IMR-90 (cell line): ENCODE measurements around the gene NPBWR2. TPM values are rescaled to one million over a fixed set of nuclear protein-coding genes. Genes with fewer than 3 reads are reported as not detected.

Experiments
- ATAC-seq: fragments of 200-7000 bp; cut with Tn5 transposase; 2 replicates; pipeline ENCODE4 v1.9.1; 2020; ENCODE audit warnings: low read depth, mild to moderate bottlenecking, moderate library complexity
- BruUV-seq: library from RNA; stranded (reverse); fragments of 400-500 nt; replicated peaks from 2 replicates; lab custom pipeline; 2021; lab: Mats Ljungman, UMichigan
- CTCF ChIA-PET: fragments of 300-600 bp; formaldehyde crosslinking; extraction: SDS; loops from one replicate; lab custom pipeline; 2021; ENCODE audit warnings: antibody characterized with exemption; lab: Yijun Ruan, JAX
- POLR2A ChIA-PET: fragments of 300-600 bp; sonication (Branson Sonifier 250); formaldehyde crosslinking; loops from one replicate; lab custom pipeline; 2022; ENCODE audit warnings: antibody characterized with exemption; ENCODE audit not compliant: unreplicated experiment; lab: Charles Lee
- DNase-seq: peaks from one replicate; pipeline ENCODE4 v3.0.0; 2013
- H2AFZ ChIP-seq: replicated peaks from 2 replicates; pipeline ENCODE3; 2013; ENCODE audit warnings: low read length, mild to moderate bottlenecking; ENCODE audit not compliant: poor library complexity
- H2AK5ac ChIP-seq: 2 replicates; pipeline ENCODE4 v1.6.1; 2013; ENCODE audit warnings: low read depth, low read length, inconsistent platforms
- H2AK9ac ChIP-seq: replicated peaks from 2 replicates; pipeline ENCODE3; 2013; ENCODE audit warnings: mild to moderate bottlenecking, low read depth, low read length, moderate library complexity; ENCODE audit not compliant: poor library complexity
- H2BK120ac ChIP-seq: 2 replicates; pipeline ENCODE4 v1.6.1; 2013; ENCODE audit warnings: low read depth, low read length, inconsistent platforms
- H2BK15ac ChIP-seq: 3 replicates; pipeline ENCODE4 v1.6.1; 2013; ENCODE audit warnings: low read depth, low read length, inconsistent platforms
- H2BK20ac ChIP-seq: 2 replicates; pipeline ENCODE4 v1.6.1; 2013; ENCODE audit warnings: low read depth, mild to moderate bottlenecking, inconsistent platforms, low read length, moderate library complexity
- H2BK5ac ChIP-seq: 2 replicates; pipeline ENCODE4 v1.6.1; 2013; ENCODE audit warnings: mild to moderate bottlenecking, low read depth, low read length, inconsistent platforms; ENCODE audit not compliant: poor library complexity, severe bottlenecking
- H3K14ac ChIP-seq: replicated peaks from 2 replicates; pipeline ENCODE4 v1.6.1; 2013; ENCODE audit warnings: low read depth, low read length, inconsistent platforms
- H3K18ac ChIP-seq: 2 replicates; pipeline ENCODE4 v1.6.1; 2013; ENCODE audit warnings: low read depth, low read length, control low read depth
- H3K23ac ChIP-seq: 2 replicates; pipeline ENCODE4 v1.6.1; 2013; ENCODE audit warnings: low read depth, low read length, inconsistent platforms
- H3K27ac ChIP-seq: 2 replicates; pipeline ENCODE4 v1.5.1; 2013; ENCODE audit warnings: mild to moderate bottlenecking, control low read depth, low read length; ENCODE audit not compliant: insufficient read depth
- H3K27me3 ChIP-seq: 2 replicates; pipeline ENCODE4 v1.6.1; 2013; ENCODE audit warnings: low read length; ENCODE audit not compliant: control insufficient read depth, insufficient read depth
- H3K36me3 ChIP-seq: 2 replicates; pipeline ENCODE4 v1.6.1; 2013; ENCODE audit warnings: low read length, mixed read lengths; ENCODE audit not compliant: control insufficient read depth, insufficient read depth
- H3K4ac ChIP-seq: 2 replicates; pipeline ENCODE4 v1.6.1; 2013; ENCODE audit warnings: low read depth, low read length, inconsistent platforms
- H3K4me1 ChIP-seq: 2 replicates; pipeline ENCODE4 v1.6.1; 2013; ENCODE audit warnings: low read length, mixed read lengths; ENCODE audit not compliant: control insufficient read depth, insufficient read depth
- H3K4me2 ChIP-seq: 2 replicates; pipeline ENCODE4 v1.6.1; 2013; ENCODE audit warnings: low read depth, mild to moderate bottlenecking, control low read depth, low read length, moderate library complexity
- H3K4me3 ChIP-seq: 2 replicates; pipeline ENCODE4 v1.5.1; 2013; ENCODE audit warnings: low read depth, mild to moderate bottlenecking, control low read depth, low read length, moderate library complexity; ENCODE audit not compliant: insufficient read depth
- H3K56ac ChIP-seq: 2 replicates; pipeline ENCODE4 v1.6.1; 2013; ENCODE audit warnings: low read length, inconsistent platforms; ENCODE audit not compliant: insufficient read depth; ENCODE audit errors: extremely low read depth
- H3K79me1 ChIP-seq, 2 experiments: 2 replicates each; pipeline ENCODE4 v1.6.1; 2013; ENCODE audit warnings: low read length in 2 of 2, inconsistent platforms in 1 of 2, low read depth in 1 of 2
- H3K9ac ChIP-seq: 2 replicates; pipeline ENCODE4 v1.6.1; 2013; ENCODE audit warnings: low read depth, low read length, control low read depth
- H3K9me1 ChIP-seq: 2 replicates; pipeline ENCODE4 v1.6.1; 2013; ENCODE audit warnings: low read length, inconsistent platforms; ENCODE audit not compliant: insufficient read depth
- H3K9me3 ChIP-seq: 2 replicates; pipeline ENCODE4 v1.6.1; 2013; ENCODE audit warnings: low read length; ENCODE audit not compliant: control insufficient read depth, insufficient read depth
- H4K20me1 ChIP-seq: 2 replicates; pipeline ENCODE4 v1.6.1; 2013; ENCODE audit warnings: low read length, inconsistent platforms; ENCODE audit not compliant: insufficient read depth
- H4K5ac ChIP-seq: 2 replicates; pipeline ENCODE4 v1.6.1; 2013; ENCODE audit warnings: mild to moderate bottlenecking, low read depth, low read length, control low read depth
- H4K8ac ChIP-seq, 2 experiments: 2 replicates each; pipeline ENCODE4 v1.6.1; 2013; ENCODE audit warnings: low read depth in 2 of 2, low read length in 2 of 2, control low read depth in 1 of 2, inconsistent platforms in 1 of 2
- H4K91ac ChIP-seq: 2 replicates; pipeline ENCODE4 v1.6.1; 2013; ENCODE audit warnings: low read depth, low read length, inconsistent platforms; ENCODE audit not compliant: insufficient read depth
- BHLHE40 ChIP-seq: fragments of 150-350 bp; IDR thresholded peaks from 2 replicates; pipeline ENCODE4 v1.6.1; 2016; ENCODE audit warnings: mild to moderate bottlenecking, low read depth, low read length
- CEBPB ChIP-seq: IDR thresholded peaks from 2 replicates; pipeline ENCODE4 v1.6.1; 2012; ENCODE audit warnings: low read depth, low read length, improper control_type of control experiment
- CHD1 ChIP-seq: IDR thresholded peaks from 2 replicates; pipeline ENCODE4 v1.6.1; 2012; ENCODE audit warnings: low read depth, low read length, improper control_type of control experiment
- ELK1 ChIP-seq: fragments of 150-350 bp; IDR thresholded peaks from 2 replicates; pipeline ENCODE4 v1.6.1; 2016; ENCODE audit warnings: low read depth, mild to moderate bottlenecking, low read length, moderate library complexity, borderline replicate concordance
- FOS ChIP-seq: fragments of 150-350 bp; IDR thresholded peaks from 2 replicates; pipeline ENCODE4 v1.6.1; 2016; ENCODE audit warnings: low read depth, low read length
- MAFK ChIP-seq: IDR thresholded peaks from 2 replicates; pipeline ENCODE4 v1.6.1; 2012; ENCODE audit warnings: low read depth, low read length, improper control_type of control experiment
- MAZ ChIP-seq: IDR thresholded peaks from 2 replicates; pipeline ENCODE4 v1.6.1; 2012; ENCODE audit warnings: low read depth, mild to moderate bottlenecking, low read length, improper control_type of control experiment, moderate library complexity, borderline replicate concordance
- MXI1 ChIP-seq: IDR thresholded peaks from 2 replicates; pipeline ENCODE4 v1.6.1; 2012; ENCODE audit warnings: low read depth, mild to moderate bottlenecking, low read length, moderate library complexity, borderline replicate concordance
- NFE2L2 ChIP-seq: fragments of 150-350 bp; IDR thresholded peaks from 2 replicates; pipeline ENCODE4 v1.6.1; 2016; ENCODE audit warnings: low read depth, mild to moderate bottlenecking, low read length
- POLR2A ChIP-seq: IDR thresholded peaks from 2 replicates; pipeline ENCODE4 v1.6.1; 2012; ENCODE audit warnings: mild to moderate bottlenecking, low read depth, low read length
- RAD21 ChIP-seq: IDR thresholded peaks from 2 replicates; pipeline ENCODE4 v1.6.1; 2012; ENCODE audit warnings: low read length, improper control_type of control experiment
- RCOR1 ChIP-seq: IDR thresholded peaks from 2 replicates; pipeline ENCODE4 v1.6.1; 2012; ENCODE audit warnings: mild to moderate bottlenecking, low read length, improper control_type of control experiment; ENCODE audit not compliant: insufficient replicate concordance
- RFX5 ChIP-seq: IDR thresholded peaks from 2 replicates; pipeline ENCODE4 v1.8.0; 2012; ENCODE audit warnings: low read depth, mild to moderate bottlenecking, low read length, moderate library complexity
- SMC3 ChIP-seq: fragments of 150-350 bp; IDR thresholded peaks from 2 replicates; pipeline ENCODE4 v1.6.1; 2016; ENCODE audit warnings: low read depth, mild to moderate bottlenecking, antibody characterized with exemption, low read length, moderate library complexity
- WGBS, 2 experiments: methylation state at CpG; one replicate each; pipeline versions ENCODE4 v1.1.5 to v1.1.7; 2013; ENCODE audit warnings: missing lambda C conversion rate in 2 of 2; ENCODE audit not compliant: insufficient read length in 1 of 2; ENCODE audit errors: extremely low coverage in 2 of 2; 5-methylcytosine and 5-hydroxymethylcytosine counted together
- dilution Hi-C: fragments of 300-500 bp; cut with HindIII; formaldehyde crosslinking; loops from one replicate; pipeline ENCODE4 v1.14.3; 2018; ENCODE audit warnings: low sequenced_read_pairs; ENCODE audit not compliant: unreplicated experiment
- in situ Hi-C: fragments of 300-500 bp; cut with MboI; formaldehyde crosslinking; loops from 3 replicates; pipeline ENCODE4 v1.14.3; 2019; ENCODE audit warnings: low sequenced_read_pairs, inconsistent platforms, mixed read lengths
- intact Hi-C: fragments of 100-400 bp; cut with micrococcal nuclease; formaldehyde crosslinking; loops from 2 replicates; pipeline ENCODE4 v1.10.0; 2022
- polyA plus RNA-seq, 3 experiments: library from polyadenylated mRNA; depleted of rRNA; stranded (reverse); fragments of >200 nt; gene quantifications; 2 replicates each; pipeline ENCODE4 v1.2.3, GENCODE V29; 2012; ENCODE audit warnings: low replicate concordance in 1 of 3
- total RNA-seq: library from RNA; depleted of rRNA; stranded (reverse); fragments of >200 nt; gene quantifications from 2 replicates; pipeline ENCODE4 v1.2.3, GENCODE V29; 2012
- TF ChIP-seq, protein P1 (sequence below): fragments of 150-350 bp; IDR thresholded peaks from 2 replicates; pipeline ENCODE4 v1.6.1; 2017; ENCODE audit warnings: mild to moderate bottlenecking, antibody characterized with exemption, low read length, low read depth
- TF ChIP-seq, protein P2 (sequence below): conservative IDR thresholded peaks from 2 replicates; pipeline ENCODE4 v1.5.1; 2012; ENCODE audit warnings: mild to moderate bottlenecking, low read depth, low read length, improper control_type of control experiment

Gene NPBWR2
- total and polyA plus RNA-seq, 2 of the 4 experiments (the other 2 are of a cell fraction) = not detected

DNA sequence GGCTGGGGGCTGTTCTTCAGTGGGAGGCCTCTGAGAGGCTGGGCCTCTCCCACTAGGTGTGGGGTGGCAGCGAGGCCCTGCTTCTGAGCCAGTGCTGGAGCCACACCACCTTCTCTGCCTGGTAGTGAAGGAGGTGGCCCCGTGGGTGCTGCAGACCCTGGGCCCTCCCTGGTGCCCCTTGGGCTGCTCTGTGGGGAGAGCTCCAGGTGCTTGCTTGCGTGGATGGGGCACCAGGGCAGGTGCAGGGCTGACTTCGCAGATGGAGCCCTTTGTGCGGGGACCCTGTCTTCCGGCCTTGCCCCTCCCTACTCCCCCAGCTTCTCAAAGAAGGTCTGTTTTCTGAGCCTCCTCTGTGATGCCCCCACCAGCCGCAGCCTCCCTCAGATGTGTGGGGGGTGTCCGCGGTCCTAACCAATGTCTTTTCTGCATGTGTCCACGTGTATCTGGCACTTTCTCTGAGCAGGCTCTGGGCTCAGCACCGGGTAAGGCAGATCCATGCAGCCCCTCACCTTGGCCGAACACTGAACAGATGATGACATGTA, 39.6 kb upstream of the NPBWR2 start:
- Histone ChIP-seq H3K79me1 (no peaks in the 10 kb centered on the region), H3K23ac (no peak overlapping the region), H2BK20ac (no peak overlapping the region), H3K9me1 (no peaks in the 10 kb centered on the region), H4K91ac (no peak overlapping the region), H3K27ac (no peak overlapping the region), H4K8ac (no peak overlapping the region), H3K4me1 (no peaks in the 10 kb centered on the region), H3K9ac (no peak overlapping the region), H3K9me3 (peaks cover 11% of the 10 kb centered on the region), H3K36me3 (no peaks in the 10 kb centered on the region), H3K14ac (no peak overlapping the region), H3K56ac (no peak overlapping the region), H4K20me1 (no peaks in the 10 kb centered on the region), H3K4me2 (no peak overlapping the region), H2BK15ac (no peak overlapping the region), H3K18ac (no peak overlapping the region), H2BK120ac (no peak overlapping the region), H2AK5ac (no peak overlapping the region), H3K4ac (no peak overlapping the region), H2AK9ac (no peak overlapping the region), H3K27me3 (peaks cover 11% of the 10 kb centered on the region), H2BK5ac (no peak overlapping the region), H3K4me3 (no peak overlapping the region), H4K5ac (no peak overlapping the region), H2AFZ (no peak overlapping the region)
- intact Hi-C loops = no loop called here
- 14% methylated on average over 4 of the region's 12 CpGs; no CpG with 5 or more reads in 1 of the 2 experiments for WGBS, 2 experiments
- no peak for DNase-seq
- ChIA-PET CTCF (no interaction called here), POLR2A (no interaction called here)
- dilution Hi-C loops = no loop called here
- no TSS peak for BruUV-seq
- no peak for ATAC-seq
- TF ChIP-seq, protein P1, sequence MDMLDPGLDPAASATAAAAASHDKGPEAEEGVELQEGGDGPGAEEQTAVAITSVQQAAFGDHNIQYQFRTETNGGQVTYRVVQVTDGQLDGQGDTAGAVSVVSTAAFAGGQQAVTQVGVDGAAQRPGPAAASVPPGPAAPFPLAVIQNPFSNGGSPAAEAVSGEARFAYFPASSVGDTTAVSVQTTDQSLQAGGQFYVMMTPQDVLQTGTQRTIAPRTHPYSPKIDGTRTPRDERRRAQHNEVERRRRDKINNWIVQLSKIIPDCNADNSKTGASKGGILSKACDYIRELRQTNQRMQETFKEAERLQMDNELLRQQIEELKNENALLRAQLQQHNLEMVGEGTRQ = no peak
- TF ChIP-seq RAD21 = no peak
- no peak for TF ChIP-seq BHLHE40
- no peak for TF ChIP-seq SMC3
- TF ChIP-seq CHD1 = no peak
- no peak for TF ChIP-seq ELK1
- no peak for TF ChIP-seq FOS
- no peak for TF ChIP-seq MAFK
- no peak for TF ChIP-seq NFE2L2
- TF ChIP-seq CEBPB = no peak
- TF ChIP-seq MXI1 = no peak
- TF ChIP-seq, protein P2, sequence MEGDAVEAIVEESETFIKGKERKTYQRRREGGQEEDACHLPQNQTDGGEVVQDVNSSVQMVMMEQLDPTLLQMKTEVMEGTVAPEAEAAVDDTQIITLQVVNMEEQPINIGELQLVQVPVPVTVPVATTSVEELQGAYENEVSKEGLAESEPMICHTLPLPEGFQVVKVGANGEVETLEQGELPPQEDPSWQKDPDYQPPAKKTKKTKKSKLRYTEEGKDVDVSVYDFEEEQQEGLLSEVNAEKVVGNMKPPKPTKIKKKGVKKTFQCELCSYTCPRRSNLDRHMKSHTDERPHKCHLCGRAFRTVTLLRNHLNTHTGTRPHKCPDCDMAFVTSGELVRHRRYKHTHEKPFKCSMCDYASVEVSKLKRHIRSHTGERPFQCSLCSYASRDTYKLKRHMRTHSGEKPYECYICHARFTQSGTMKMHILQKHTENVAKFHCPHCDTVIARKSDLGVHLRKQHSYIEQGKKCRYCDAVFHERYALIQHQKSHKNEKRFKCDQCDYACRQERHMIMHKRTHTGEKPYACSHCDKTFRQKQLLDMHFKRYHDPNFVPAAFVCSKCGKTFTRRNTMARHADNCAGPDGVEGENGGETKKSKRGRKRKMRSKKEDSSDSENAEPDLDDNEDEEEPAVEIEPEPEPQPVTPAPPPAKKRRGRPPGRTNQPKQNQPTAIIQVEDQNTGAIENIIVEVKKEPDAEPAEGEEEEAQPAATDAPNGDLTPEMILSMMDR = no peak
- TF ChIP-seq RFX5 = no peak
- TF ChIP-seq POLR2A = no peak
- TF ChIP-seq RCOR1 = no peak
- TF ChIP-seq MAZ = no peak
- in situ Hi-C loops = no loop called here
